ENCODE data around the gene PHACTR3.

Gene PHACTR3

DNA sequence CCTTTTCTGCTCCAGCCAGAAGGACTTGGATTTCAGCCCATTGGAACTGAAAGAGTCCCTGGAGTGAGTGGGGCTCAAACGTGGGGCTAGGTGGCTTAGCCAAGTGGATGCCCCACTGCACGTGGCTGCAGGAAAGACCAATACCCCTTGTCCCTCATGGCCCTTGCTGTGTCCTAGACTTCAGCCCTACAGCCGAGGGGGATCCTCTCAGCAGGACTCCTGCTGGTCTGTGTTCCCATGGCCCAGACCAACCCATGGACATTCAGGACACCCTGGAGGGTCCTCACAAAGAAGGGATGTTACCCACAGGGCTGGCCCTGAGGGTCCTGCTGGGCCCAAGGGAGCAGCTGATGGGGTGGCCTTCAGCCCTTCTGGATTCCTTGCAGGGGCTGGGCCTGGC, 30.0 kb upstream of the PHACTR3 start:
- DNase-seq (ENCODE audit: low spot score): no peak

DNA sequence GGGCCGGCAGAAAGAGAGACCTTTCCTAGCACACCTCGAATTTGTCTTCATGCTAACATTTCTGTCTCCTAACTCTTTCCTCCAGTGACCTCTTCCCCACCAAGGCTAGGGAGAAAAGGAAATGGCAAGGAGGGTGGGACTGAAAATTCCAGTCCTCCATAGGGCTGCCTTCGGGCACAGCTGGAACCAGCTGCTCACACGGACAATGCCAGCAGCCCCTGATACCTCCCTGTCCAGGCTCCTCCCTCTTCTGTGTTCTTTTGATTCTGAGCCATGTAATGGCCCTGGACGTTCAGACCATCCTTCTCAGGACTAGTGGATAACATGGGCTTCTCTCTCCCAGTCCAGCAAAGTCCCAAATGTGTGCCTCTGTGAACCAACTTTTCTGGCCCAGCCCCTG, 29.1 kb upstream of the PHACTR3 start:
- no peak for DNase-seq (ENCODE audit: low spot score)

DNA sequence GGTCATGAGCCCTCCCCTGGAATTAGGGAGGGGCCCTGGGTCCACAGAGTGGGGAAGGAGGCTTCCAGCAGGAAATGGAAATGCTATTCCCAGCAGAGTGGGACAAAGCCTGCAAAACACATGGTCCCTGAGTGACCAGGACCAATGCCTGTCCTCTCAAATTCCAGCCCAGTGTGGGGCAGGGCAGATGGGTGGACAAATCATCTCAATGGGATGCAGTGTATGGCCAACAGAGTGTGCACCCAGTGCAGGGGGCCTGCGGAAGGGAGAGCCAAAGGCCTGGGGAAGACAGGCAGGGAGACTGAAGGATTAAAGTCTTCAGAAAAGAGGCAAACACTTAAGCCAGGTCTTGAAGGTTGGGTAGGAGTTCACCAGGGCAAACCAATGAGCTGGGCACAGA, 28.7 kb upstream of the PHACTR3 start:
- no peak for DNase-seq (ENCODE audit: low spot score)

DNA sequence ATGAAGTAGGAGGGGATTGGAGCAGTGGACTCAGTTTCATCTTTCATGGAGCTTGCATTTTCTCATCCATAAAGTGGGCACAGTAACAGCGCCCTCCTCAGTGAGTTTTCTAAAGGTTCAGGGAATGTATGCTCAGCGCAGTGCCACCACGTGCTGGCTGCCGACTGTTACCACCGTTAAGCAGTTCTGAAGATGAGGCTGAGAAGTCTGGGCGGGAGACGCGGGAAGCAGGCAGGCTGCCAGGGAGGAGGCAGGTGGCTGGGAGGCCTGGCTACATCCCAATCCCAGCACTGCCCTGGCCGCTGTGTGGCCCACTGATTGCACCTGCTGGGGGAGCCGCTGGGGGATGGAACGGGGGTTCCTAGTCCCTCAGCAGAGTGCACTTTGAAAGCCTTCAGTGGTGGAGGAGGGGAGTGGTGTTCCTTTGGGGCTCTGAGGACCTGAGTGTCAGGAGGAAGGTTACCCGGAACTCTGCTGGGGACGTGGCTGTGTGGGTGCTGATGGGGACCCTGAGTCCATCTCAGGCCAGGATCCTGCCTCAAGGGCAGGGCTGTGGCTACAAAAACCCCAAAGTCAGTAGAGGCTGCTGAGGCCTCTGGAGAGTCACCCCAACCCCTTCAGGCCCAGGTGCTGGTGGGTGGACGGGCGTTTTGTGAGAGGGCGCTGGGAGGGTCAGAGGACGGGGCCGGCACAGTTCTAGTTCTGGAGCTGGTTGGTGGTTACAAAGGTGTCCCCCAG, 28.0 kb upstream of the PHACTR3 start:
- no peak for DNase-seq (ENCODE audit: low spot score)

DNA sequence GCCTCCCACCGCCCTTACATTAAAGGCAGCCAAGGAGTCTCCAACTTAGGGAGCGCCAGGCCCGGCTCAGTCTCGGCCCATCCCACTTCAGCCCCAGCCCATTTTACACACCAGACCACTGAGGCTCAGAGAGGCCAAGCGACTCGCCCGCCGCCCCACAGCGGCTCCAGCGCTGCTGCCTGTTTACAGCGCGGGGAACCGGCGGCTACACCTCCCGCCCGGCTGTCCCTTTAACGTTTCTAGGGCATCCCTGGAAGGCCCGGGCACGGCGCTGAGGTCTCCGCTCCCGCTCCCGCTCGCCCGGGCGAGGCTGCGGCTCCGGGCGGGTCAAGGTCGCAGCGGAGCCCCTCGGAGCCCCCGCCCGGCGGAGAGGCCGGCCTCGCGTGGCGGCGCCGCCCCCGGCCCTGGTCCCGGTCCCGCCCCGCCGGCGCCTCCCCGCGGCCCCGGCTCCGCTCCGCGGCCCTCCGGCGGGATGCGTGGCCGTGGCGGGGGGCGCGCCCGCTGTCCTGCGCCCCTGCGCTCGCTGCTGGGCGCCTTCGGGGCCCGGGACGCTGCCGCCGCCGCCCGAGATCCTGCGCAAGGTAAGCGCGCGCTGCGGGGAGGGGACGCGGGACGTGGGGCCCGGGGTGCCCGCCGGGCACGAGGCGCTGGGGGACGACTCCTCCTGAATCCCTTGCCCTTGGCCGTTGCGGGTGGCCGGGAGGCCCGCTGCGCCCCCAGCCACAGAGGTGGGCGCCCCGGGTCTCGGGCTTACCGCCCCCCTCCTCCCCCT, 27.1 kb upstream of the PHACTR3 start:
- no peak for DNase-seq (ENCODE audit: low spot score)

DNA sequence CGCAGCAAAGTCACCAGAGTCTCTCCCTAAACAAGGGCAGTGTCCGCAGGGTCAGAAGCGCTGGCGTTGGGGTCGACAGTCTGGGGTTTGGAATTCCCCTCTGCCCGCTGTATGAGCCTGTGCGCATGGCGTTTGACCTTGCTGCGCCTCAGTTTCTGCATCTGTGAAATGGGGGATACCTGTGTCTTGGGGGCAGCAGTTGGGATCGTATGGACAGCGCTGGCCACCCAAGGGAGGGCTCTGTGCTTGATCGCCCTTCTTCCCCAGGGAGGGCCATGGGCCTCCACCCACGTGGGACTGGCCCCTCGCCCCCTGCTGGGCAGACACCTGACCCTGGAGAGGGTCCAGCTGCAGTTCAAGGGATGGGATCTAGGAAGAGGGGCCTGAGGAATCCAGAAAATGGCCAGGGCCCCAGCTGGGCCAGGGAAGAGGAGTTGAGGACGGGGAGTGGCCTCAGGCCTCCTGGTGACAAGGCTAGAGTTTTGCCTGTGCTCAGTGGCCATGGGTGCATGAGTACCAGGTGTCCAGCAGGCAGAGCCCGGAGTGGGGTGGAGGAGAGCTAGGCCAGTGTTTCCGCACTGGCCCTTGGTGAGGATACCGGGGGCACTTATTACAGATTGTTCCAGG, 26.4 kb upstream of the PHACTR3 start:
- no peak for DNase-seq (ENCODE audit: low spot score)

DNA sequence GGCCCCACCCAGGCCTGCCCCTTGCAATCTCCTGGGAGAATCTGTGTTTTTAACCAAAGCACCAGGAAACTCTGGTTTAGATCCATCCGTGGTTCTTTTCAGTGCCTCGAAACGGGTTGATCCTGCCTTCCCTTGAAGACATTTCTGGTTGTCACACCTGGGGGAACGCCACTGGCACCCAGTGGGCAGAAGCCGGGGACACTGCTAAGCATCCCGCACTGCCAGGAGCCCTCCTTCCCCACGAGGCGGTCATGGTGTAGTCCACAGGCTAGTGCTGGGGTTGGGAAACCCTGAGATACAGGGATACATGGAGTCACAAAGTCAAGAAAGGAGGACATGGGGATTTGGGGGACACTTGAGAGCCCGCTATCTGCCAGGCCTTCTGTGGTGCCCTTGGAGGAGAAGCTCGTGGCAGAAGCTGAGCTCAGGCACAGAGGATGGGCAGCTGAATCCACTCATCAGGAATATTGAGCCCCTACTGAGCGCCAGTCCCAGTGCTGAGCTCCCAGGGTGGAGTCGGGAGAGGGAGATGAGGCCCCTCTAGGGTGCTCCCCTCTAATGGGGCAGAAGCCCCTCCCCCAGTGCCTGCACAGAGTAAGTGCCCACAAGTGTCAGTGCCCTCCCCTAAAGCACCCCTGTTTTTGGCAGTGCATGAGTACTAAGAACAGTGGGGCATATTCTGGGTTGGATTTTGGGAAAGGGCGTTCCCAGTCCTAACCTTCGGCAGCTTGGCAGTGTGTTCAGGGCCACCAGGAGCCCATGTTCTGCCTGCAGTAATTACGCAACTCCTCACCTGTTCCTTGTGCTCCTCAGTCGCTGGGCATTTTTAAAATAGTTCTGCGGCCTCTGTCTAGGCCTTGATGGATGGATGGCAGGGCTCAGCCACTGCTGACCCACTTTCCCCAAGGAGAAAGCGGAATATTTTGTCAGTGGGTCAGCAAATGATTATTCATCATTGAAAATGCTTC, 25.6 kb upstream of the PHACTR3 start:
- no peak for DNase-seq (ENCODE audit: low spot score)

DNA sequence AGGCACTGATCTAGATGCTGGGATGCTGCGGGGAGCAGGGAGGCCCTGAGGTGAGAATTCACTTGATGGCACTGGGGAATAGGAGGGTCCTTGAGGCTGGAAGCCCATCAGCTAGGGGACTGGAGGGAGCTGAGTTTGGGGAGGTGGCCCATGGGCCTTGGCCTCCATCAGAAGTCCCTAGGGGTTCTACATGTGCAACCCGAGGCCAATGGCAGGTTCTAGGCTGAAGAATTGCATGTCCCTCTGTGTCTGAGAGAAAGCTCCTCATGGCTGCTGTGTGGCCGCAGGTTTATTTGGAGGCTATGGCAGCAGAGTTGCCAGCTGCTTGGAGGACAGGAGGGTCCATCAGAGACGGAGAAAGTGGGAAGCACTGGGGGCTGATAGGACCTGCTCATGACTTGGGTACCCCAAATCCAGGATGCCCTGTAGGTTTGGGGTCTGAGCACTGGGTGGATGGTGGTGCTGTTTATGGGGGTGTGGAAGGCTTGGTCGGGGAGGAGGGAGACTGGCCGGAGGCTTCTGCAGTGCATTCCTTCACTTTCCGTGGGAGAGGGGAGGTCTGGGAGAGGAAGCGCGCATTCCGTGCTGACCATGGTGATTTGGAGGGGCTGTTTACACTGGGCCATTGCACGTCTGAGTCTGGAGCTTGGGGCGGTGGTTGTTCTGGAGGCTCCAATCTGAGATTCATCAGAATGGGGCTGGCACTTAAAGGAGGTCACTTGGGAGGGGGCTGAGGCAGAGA, 24.8 kb upstream of the PHACTR3 start:
- DNase-seq (ENCODE audit: low spot score): no peak

DNA sequence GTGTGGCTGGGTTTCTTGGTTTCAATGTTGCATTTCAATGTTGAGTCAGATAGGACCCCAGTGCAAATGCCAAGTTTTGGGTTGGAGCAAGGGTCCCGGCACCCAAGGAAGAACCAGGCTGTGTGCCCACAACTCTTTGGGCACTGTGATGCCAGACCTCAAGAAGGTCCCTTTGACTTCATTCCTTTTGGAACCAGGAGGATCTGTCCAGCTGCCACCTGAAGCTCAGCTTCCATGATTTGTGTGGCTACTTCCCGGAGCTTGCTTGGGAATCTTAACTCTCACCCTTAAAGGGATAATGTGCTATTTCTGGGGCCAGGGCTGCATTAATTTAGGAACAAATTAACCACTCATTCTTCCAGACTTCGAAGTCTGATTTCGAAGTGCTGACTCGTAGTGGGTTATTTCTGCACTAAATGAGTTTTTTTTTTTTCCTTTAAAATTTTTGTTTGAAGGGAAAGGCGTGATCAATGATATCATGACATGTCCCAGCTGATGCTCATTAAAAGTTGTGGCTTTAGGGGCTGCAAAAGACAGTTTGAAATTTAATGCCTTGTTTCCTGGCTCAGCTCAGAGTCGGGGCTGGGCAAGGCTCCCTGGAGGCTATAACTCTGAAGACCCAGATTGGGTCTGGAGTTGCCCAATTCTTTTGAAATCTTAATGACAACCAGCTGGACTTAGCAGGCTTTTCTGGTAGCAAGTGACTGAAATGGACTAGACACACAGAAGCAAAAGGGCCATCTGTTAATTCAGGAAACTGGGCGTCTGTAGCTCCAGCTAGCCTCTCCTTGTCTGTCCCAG, 24.0 kb upstream of the PHACTR3 start:
- no peak for DNase-seq (ENCODE audit: low spot score)

DNA sequence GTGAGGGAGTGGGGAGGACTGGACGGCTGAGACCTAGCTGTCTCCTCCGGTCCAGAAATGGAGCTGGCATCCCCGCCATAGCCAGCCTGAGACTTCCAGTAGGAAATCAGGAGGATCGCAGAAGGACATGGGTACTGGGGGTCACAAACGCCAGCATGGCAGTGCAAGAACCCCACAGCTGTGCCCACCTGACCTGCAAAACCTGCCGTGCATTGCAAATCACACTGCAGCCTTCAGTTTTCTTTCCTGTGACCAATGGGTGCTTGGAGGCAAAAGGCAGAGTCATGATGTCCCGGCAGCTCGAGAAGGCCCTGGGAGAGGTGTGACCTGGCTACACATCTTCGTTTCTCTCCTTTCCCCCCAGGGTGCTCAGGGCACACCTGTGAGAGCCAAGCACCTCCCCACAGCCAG, 23.3 kb upstream of the PHACTR3 start:
- no peak for DNase-seq (ENCODE audit: low spot score)

DNA sequence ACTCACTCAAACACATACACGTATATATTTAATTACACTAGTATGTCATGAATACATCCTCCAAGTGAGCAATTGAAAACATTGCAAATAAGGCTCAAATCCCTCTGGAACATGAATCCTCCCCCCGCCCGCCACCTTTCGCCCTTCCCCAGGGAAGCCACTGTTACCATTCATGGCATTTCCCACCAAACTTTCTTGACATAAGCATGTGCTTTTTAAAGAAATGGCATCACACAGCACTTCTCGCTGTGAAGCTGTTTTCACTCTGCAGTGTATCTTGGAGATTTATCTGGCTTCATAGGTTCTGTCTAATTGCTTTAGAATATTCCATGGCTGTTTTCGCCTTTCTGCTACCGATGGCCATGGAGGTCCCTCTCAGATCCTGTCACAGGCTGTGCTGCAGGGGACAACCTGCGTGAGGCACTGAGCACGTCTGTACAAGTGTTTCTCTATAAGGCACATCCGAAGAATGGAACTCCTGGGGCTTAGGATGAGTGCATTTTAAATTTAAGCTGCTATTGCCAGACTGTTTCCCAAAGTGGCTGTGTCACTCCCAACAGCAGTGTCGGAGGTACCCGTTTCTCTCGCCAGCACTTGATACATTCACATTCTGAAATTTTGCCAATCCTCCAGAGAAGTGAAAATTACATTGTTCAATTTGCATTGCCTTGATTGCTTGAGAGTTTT, 22.2 kb upstream of the PHACTR3 start:
- no peak for DNase-seq (ENCODE audit: low spot score)

DNA sequence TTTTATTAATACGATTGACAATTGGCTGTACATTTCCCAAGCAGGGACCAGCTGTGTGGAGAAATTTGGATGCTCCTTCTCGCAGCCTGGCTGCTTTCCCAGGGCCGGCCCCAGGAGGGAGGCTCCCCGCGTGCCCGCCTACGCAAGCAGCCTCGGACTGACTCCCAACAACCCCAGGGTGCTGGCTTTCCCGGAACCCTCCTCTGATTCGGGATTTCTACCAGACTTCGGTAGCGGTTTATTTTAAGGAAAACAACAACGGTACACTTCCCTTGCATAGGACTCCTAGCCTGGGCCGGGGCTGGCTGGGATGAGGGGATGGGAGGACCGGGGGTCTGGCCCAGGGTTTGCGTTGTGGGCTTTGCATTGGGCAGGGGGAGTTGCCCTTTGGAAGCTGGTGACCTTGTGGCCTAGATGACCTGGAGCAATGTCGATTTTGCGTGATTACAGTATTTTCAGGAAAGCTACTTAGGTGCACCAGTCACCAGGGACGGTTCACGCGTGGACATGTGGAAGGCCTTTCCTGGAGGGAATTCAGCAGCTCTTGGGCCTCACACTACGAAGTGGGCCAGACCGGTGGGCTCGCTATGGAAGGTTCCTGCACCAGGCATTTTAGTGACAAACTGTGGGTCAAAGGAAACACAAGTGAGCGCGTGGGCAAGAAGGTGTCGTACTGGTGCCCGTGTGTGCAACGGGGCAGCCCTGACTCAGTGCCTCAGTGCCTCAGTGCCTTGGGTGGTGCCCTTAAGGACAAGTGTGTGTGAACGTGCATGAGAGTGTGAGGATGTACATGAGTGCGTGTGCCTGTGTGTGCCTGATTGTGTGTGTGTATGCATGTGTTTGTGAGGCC, 20.7 kb upstream of the PHACTR3 start:
- no peak for DNase-seq (ENCODE audit: low spot score)

DNA sequence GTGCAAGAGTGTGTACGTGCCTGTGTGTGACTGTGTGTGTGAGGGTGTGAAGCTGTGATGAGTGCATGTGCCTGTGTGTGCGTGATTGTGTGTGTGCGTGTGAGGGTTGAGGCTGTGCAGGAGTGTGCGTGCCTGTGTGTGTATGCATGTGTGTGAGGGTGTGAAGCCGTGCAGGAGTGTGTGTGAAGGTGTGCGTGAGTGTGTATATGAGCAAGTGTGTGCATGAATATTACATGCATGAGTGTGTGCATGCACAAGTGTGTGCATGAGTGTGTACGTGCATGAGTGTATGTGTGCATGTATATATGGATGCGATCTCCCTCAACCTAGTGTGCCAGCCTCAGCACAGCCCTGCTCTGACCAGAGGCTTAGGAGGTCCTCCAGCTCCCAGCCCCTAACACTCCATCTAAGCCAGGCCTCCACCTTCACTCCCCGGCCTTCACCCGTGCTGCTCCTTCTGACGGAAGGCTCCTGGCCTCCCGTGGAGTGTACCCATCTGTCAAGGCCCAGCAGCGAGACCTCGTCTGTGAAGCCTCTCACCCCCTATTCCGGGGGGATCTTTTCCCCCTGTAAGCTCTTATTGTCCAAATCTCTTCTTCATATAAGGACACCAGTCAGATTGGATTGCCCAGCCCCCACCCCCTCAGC, 19.9 kb upstream of the PHACTR3 start:
- DNase-seq (ENCODE audit: low spot score): no peak

DNA sequence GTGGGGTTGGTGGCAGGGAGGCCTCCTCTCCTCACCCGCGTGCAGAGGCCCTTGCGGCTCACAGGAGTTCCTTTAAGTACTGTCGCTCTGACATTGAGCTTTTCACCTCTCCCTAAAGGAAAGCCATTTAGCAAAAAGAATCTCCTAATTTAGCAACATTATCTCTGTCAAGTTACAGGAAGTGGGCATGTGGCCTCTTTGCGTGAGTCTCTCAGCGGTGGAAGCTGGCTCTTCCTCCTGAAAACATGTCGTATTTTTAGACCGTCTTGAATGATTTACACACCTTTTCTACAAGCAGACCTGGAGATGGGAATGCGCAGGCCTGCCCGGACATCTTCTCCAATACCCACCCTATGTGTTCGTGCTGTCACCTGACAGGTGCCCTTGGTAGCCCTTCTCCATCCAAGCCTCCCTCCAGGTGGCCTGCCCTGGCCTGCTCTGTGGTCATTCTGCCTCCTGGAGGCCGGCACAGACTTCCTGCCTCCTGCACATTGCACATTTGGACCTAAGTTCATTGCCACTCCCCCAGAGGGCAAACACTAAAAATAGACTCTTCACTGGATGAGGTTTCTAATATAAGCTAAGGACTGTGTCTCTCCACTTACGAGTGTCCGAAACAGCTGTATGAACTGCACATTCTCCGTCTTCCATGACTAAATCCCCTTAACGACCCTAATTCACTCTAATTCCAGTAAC, 18.5 kb upstream of the PHACTR3 start:
- DNase-seq (ENCODE audit: low spot score): no peak

DNA sequence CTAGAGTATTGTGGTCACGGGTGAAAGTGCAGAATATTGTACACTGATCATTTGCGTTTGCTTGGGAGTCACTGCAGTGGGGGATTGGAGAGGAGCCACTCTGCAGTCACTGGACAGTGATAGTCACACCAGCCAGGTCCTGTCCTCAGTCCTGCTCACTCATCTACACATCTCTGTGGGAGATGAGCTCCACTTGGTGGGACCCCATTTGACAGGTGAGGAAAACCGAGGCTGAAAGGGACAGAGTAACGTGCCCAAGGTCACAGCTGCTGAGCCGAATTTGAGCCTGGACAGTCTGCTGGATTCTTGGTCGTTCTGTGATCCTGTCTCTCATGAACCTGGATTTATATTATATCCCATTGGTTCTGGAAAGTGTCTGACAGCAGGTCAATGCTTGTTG, 17.7 kb upstream of the PHACTR3 start:
- DNase-seq (ENCODE audit: low spot score): no peak

DNA sequence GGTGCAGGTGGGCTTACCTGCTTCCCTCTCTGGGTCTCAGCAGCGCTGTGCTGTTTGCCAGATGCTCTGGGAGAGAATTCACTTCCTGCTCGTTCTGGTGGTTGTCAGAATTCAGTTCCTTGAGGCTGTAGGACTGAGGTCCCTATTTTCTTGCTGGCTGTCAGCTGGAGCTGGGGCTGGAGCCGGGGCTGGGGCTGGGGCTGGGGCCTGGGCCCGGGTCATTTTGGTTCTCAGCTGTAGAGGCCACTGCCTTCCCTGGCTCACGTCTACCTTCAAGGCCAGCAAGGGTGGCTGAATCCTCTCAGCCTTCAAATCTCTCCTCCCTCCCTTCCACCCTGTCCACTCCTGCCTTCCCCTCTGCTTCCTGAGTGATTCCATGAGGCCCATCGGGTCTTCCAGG, 16.8 kb upstream of the PHACTR3 start:
- no peak for DNase-seq (ENCODE audit: low spot score)

DNA sequence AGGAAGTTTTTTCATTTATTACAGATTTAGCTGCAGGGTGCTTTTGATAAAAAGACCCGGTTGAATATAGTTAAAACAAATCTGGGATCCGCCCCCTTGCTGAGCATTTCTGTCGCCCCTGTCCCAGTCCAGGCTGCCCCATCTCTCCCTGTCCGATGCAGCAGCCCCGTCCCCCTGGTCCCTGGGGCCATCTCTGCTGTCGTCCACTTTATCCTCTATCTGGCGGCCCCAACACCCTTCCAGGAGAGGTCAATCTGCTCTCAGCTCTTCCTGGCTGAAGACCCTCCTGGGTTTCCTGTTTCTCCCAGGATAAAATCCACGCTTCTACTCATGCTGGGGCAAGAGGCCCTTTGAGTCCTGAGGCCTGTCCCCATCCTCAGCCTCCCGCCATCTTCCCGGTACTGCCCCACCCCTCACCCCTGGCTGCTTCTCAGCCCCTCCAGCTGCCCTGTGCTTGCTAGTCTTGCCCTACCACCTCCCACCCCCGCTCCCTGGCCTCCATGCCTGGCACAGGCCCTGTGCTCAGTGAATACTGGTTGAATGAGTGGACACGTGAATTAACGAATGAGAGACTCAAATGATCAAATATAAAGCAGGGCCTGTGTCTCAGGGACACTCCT, 16.0 kb upstream of the PHACTR3 start:
- DNase-seq (ENCODE audit: low spot score): no peak

Measured in CD4-positive, alpha-beta T cell treated with Interleukin-15 for 4 hours (primary cell).